K562 (cell line): Measurements from ENCODE around the gene SLC36A3. TPM values are rescaled to one million over a fixed set of nuclear protein-coding genes. Genes with fewer than 3 reads are reported as not detected.

Experiments
- ATAC-seq: fragments of 200-7000 bp; cut with Tn5 transposase; 3 replicates; pipeline ENCODE4 v1.9.1; 2020; ENCODE audit warnings: moderate library complexity
- BruUV-seq: library from RNA; stranded (reverse); fragments of 400-500 nt; replicated peaks from 2 replicates; lab custom pipeline; 2021; lab: Mats Ljungman, UMichigan
- CTCF ChIA-PET: fragments of 300-600 bp; formaldehyde crosslinking; extraction: SDS; loops from one replicate; lab custom pipeline; 2021; ENCODE audit warnings: low intra/inter-chr PET ratio; lab: Yijun Ruan, JAX
- POLR2A ChIA-PET: fragments of 300-600, 350-650 bp; sonication (Branson Sonifier 250); formaldehyde crosslinking; extraction: SDS; loops from one replicate; lab custom pipeline; 2021; ENCODE audit warnings: antibody characterized with exemption, inconsistent platforms; lab: Yijun Ruan, JAX
- DNase-seq, 4 experiments: peaks; one replicate each; pipeline versions ENCODE4 v3.0.0 to v3.0.0-alpha.2; 2011 to 2018; ENCODE audit warnings: low spot score in 3 of 4, mixed read lengths in 3 of 4; ENCODE audit errors: extremely low read depth in 1 of 4
- FAIRE-seq: peaks from 2 replicates; lab custom pipeline; 2011; peaks lifted over from hg19 to GRCh38; lab: Jason Lieb, UNC
- H2AFZ ChIP-seq: 2 replicates; pipeline ENCODE4 v1.6.0; 2011; ENCODE audit warnings: low read depth, low read length, control low read depth, inconsistent platforms
- H3K27ac ChIP-seq: fragments of 200-600 bp; 3 replicates; pipeline ENCODE4 v1.8.0; 2011; ENCODE audit warnings: low read depth, mild to moderate bottlenecking, control low read depth, inconsistent platforms, low read length, moderate library complexity, mixed read lengths; ENCODE audit errors: extremely low read depth
- H3K27me3 ChIP-seq, 2 experiments: fragments of 300-600 bp in 1 of 2; 2 replicates in 1 of 2; 3 replicates in 1 of 2; pipeline versions ENCODE4 v1.6.0 to v1.8.0; 2011; ENCODE audit warnings: inconsistent platforms in 2 of 2, low read length in 2 of 2, mild to moderate bottlenecking in 1 of 2, mixed read lengths in 1 of 2, moderate library complexity in 1 of 2; ENCODE audit not compliant: control insufficient read depth in 2 of 2, insufficient read depth in 2 of 2
- H3K36me3 ChIP-seq: fragments of 300-600 bp; 3 replicates; pipeline ENCODE4 v1.8.0; 2011; ENCODE audit warnings: mild to moderate bottlenecking, low read length, inconsistent platforms; ENCODE audit not compliant: control insufficient read depth, insufficient read depth
- H3K4me1 ChIP-seq, 2 experiments: fragments of 200-600 bp in 1 of 2; replicated peaks in 1 of 2; 2 replicates in 1 of 2; 3 replicates in 1 of 2; pipeline versions ENCODE4 v1.5.1 to v1.8.0; 2011; ENCODE audit warnings: inconsistent platforms in 2 of 2, low read length in 2 of 2, mild to moderate bottlenecking in 1 of 2, mixed read lengths in 1 of 2, moderate library complexity in 1 of 2; ENCODE audit not compliant: control insufficient read depth in 2 of 2, insufficient read depth in 2 of 2
- H3K4me2 ChIP-seq: 2 replicates; pipeline ENCODE4 v1.6.1; 2011; ENCODE audit warnings: low read length, control low read depth, inconsistent platforms, mixed read lengths; ENCODE audit not compliant: insufficient read depth
- H3K4me3 ChIP-seq: fragments of 200-600 bp; sonication (generic), shearing (Covaris generic); 2 replicates; pipeline ENCODE4 v1.5.1; 2016; ENCODE audit warnings: control low read depth, inconsistent platforms
- H3K79me2 ChIP-seq: fragments of 200-600 bp; 3 replicates; pipeline ENCODE4 v1.8.0; 2011; ENCODE audit warnings: low read length, inconsistent platforms; ENCODE audit not compliant: control insufficient read depth, insufficient read depth
- H3K9ac ChIP-seq, 2 experiments: 2 replicates each; pipeline versions ENCODE4 v1.6.0 to v1.6.1; 2011; ENCODE audit warnings: low read depth in 2 of 2, low read length in 2 of 2, control low read depth in 1 of 2, inconsistent platforms in 1 of 2, mild to moderate bottlenecking in 1 of 2, mixed read lengths in 1 of 2; ENCODE audit not compliant: insufficient read depth in 1 of 2
- H3K9me1 ChIP-seq: one replicate; pipeline ENCODE4 v1.6.0; 2011; ENCODE audit warnings: inconsistent platforms, mild to moderate bottlenecking, low read length, moderate library complexity; ENCODE audit not compliant: control insufficient read depth, insufficient read depth
- H3K9me3 ChIP-seq: replicated peaks from 2 replicates; pipeline ENCODE4 v1.5.1; 2011; ENCODE audit warnings: low read depth, low read length, inconsistent platforms; ENCODE audit not compliant: control insufficient read depth, insufficient read depth
- H4K20me1 ChIP-seq: replicated peaks from 2 replicates; pipeline ENCODE4 v1.6.1; 2011; ENCODE audit warnings: low read length, inconsistent platforms, mixed read lengths; ENCODE audit not compliant: control insufficient read depth, insufficient read depth
- CC2D1A ChIP-seq: fragments of 450-650 bp; IDR thresholded peaks from 2 replicates; pipeline ENCODE4 v1.6.1; 2017; ENCODE audit warnings: mild to moderate bottlenecking
- CHD1 ChIP-seq: fragments of 200-600 bp; sonication (generic); IDR thresholded peaks from one replicate; pipeline ENCODE4 v1.6.1; 2012; ENCODE audit warnings: mild to moderate bottlenecking, moderate library complexity, low read length, inconsistent platforms
- DLX4 ChIP-seq: fragments of 250-450 bp; sonication (Bioruptor Pico); IDR thresholded peaks from 2 replicates; pipeline ENCODE4 v1.6.1; 2021; ENCODE audit warnings: mild to moderate bottlenecking
- FOXA3 ChIP-seq, 2 experiments: fragments of 450-650 bp in 1 of 2; sonication (generic) in 1 of 2; formaldehyde crosslinking; IDR thresholded peaks in 1 of 2; conservative IDR thresholded peaks in 1 of 2; 2 replicates each; pipeline versions ENCODE4 v1.4.0 to v1.8.0; 2020 to 2022; ENCODE audit warnings: mild to moderate bottlenecking in 2 of 2, missing genetic modification reagents in 1 of 2
- GTF3C2 ChIP-seq: IDR thresholded peaks from 3 replicates; pipeline ENCODE4 v1.6.1; 2011; ENCODE audit warnings: borderline replicate concordance, mild to moderate bottlenecking, moderate library complexity; ENCODE audit not compliant: insufficient read length; ENCODE audit errors: extremely low read depth
- KDM2B ChIP-seq: fragments of 250-450 bp; sonication (Bioruptor Pico); IDR thresholded peaks from 2 replicates; pipeline ENCODE4 v1.8.0; 2021; ENCODE audit warnings: mild to moderate bottlenecking, moderate library complexity
- MCM5 ChIP-seq: fragments of 450-650 bp; IDR thresholded peaks from 2 replicates; pipeline ENCODE4 v1.6.1; 2016; ENCODE audit warnings: low read depth
- NFIX ChIP-seq: fragments of 250-450 bp; sonication (Bioruptor Pico); IDR thresholded peaks from 2 replicates; pipeline ENCODE4 v1.4.0; 2020; ENCODE audit warnings: low read depth, mild to moderate bottlenecking, moderate library complexity
- PPARD ChIP-seq: fragments of 250-450 bp; sonication (Bioruptor Pico); IDR thresholded peaks from 2 replicates; pipeline ENCODE4 v1.8.0; 2022; ENCODE audit warnings: inconsistent platforms, mild to moderate bottlenecking, moderate library complexity
- RBBP5 ChIP-seq: fragments of 200-600 bp; sonication (generic); IDR thresholded peaks from 2 replicates; pipeline ENCODE4 v1.6.1; 2012; ENCODE audit warnings: borderline replicate concordance, mild to moderate bottlenecking, low read length, control low read depth, inconsistent platforms; ENCODE audit not compliant: insufficient read depth, poor library complexity, severe bottlenecking
- SRSF1 ChIP-seq: fragments of 200-400 bp; formaldehyde crosslinking; IDR thresholded peaks from 2 replicates; pipeline ENCODE4 v1.6.1; 2017; ENCODE audit warnings: mild to moderate bottlenecking, low read depth, low read length, moderate library complexity
- ZNF232 ChIP-seq: sonication (generic); formaldehyde crosslinking; IDR thresholded peaks from 2 replicates; pipeline ENCODE4 v1.8.0; 2022; ENCODE audit warnings: mild to moderate bottlenecking, missing genetic modification reagents
- ZNF668 ChIP-seq: fragments of 250-450 bp; sonication (Bioruptor Pico); IDR thresholded peaks from 2 replicates; pipeline ENCODE4 v1.8.0; 2022; ENCODE audit warnings: mild to moderate bottlenecking, inconsistent platforms
- WGBS: fragments of 100-300 bp; shearing (Covaris generic); methylation state at CpG from one replicate; pipeline ENCODE4 v1.1.6; 2016; ENCODE audit warnings: low coverage, mixed read lengths; ENCODE audit not compliant: insufficient coverage; ENCODE audit errors: missing lambda C conversion rate; 5-methylcytosine and 5-hydroxymethylcytosine counted together
- in situ Hi-C: fragments of 300-500 bp; cut with MboI; formaldehyde crosslinking; loops from 4 replicates; pipeline ENCODE4 v1.15.0; 2018; ENCODE audit warnings: inconsistent platforms, mixed read lengths
- intact Hi-C: fragments of 100-400 bp; cut with micrococcal nuclease; formaldehyde crosslinking; loops from 2 replicates; pipeline ENCODE4 v1.14.2; 2022
- polyA plus RNA-seq, 8 experiments: library from polyadenylated mRNA; depleted of rRNA in 4 of 8; stranded (reverse) in 5 of 8; unstranded in 3 of 8; fragments of >200 nt; fragmentation: Nextera tagmentation in 2 of 8; fragmentation: Illumina TruSeq in 1 of 8; extraction: Ambion mirVana in 2 of 8; extraction: Trizol in 1 of 8; gene quantifications; 2 replicates each; pipeline versions ENCODE4 v1.2.1 to v1.2.3, GENCODE V29; 2011 to 2014; ENCODE audit warnings: inconsistent platforms in 1 of 8, missing spikeins in 1 of 8
- total RNA-seq, 7 experiments: library from RNA; depleted of rRNA in 6 of 7; stranded (reverse); fragments of >200 nt in 6 of 7; fragmentation: Illumina TruSeq in 2 of 7; extraction: Trizol in 2 of 7; gene quantifications; 2 replicates each; pipeline versions ENCODE4 v1.2.1 to v1.2.3, GENCODE V29; 2011 to 2021; ENCODE audit warnings: low replicate concordance in 1 of 7
- TF ChIP-seq, protein P1 (sequence below): fragments of 450-650 bp; conservative IDR thresholded peaks from 2 replicates; pipeline ENCODE4 v1.6.1; 2016; ENCODE audit warnings: missing genetic modification characterization, low read depth, mild to moderate bottlenecking, control low read depth, missing compliant biosample characterization
- TF ChIP-seq, protein P2 (sequence below): fragments of 250-450 bp; sonication (Bioruptor Pico); IDR thresholded peaks from 2 replicates; pipeline ENCODE4 v1.4.0; 2020; ENCODE audit warnings: borderline replicate concordance

SLC36A3 gene
- total and polyA plus RNA-seq, 9 of the 15 experiments (the other 6 are each of a cell fraction or from before 2014, with no cell fraction given) = not detected

GRCh38 chr5:151351671-151352070 lies 48.1 kb upstream of the SLC36A3 start (continued):
- no peak for TF ChIP-seq GTF3C2

- no peak for ATAC-seq
- no peak overlapping the region for H3K4me3 ChIP-seq
- no peaks in the 10 kb centered on the region for H4K20me1 ChIP-seq
- H2AFZ ChIP-seq = no peak overlapping the region
- H3K4me1 ChIP-seq = no peaks in the 10 kb centered on the region
- H3K79me2 ChIP-seq = no peaks in the 10 kb centered on the region
- intact Hi-C loops = no loop called here
- no peak for TF ChIP-seq CHD1
- TF ChIP-seq ZNF232 (CRISPR knock-in tag) = no peak
- TF ChIP-seq RBBP5 = no peak
- TF ChIP-seq NFIX (CRISPR knock-in tag) = no peak
- TF ChIP-seq, protein P1, sequence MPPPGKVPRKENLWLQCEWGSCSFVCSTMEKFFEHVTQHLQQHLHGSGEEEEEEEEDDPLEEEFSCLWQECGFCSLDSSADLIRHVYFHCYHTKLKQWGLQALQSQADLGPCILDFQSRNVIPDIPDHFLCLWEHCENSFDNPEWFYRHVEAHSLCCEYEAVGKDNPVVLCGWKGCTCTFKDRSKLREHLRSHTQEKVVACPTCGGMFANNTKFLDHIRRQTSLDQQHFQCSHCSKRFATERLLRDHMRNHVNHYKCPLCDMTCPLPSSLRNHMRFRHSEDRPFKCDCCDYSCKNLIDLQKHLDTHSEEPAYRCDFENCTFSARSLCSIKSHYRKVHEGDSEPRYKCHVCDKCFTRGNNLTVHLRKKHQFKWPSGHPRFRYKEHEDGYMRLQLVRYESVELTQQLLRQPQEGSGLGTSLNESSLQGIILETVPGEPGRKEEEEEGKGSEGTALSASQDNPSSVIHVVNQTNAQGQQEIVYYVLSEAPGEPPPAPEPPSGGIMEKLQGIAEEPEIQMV (tag) = no peak
- no peak for TF ChIP-seq MCM5
- TF ChIP-seq CC2D1A = no peak
- no peak for TF ChIP-seq FOXA3 (CRISPR knock-in tag; conservative IDR thresholded peaks at IDR 0.05 in 1 of 2, IDR thresholded peaks at IDR 0.05 in 1 of 2)
- no peak for TF ChIP-seq PPARD (CRISPR knock-in tag)
- no peak for TF ChIP-seq DLX4
- TF ChIP-seq ZNF668 (CRISPR knock-in tag) = no peak
- no peak for TF ChIP-seq SRSF1
- no peak for TF ChIP-seq KDM2B (CRISPR knock-in tag)
- TF ChIP-seq, protein P2, sequence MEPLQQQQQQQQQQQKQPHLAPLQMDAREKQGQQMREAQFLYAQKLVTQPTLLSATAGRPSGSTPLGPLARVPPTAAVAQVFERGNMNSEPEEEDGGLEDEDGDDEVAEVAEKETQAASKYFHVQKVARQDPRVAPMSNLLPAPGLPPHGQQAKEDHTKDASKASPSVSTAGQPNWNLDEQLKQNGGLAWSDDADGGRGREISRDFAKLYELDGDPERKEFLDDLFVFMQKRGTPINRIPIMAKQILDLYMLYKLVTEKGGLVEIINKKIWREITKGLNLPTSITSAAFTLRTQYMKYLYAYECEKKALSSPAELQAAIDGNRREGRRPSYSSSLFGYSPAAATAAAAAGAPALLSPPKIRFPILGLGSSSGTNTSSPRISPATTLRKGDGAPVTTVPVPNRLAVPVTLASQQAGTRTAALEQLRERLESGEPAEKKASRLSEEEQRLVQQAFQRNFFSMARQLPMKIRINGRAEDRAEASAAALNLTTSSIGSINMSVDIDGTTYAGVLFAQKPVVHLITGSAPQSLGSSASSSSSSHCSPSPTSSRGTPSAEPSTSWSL = no peak
- no peak overlapping the region for H3K27ac ChIP-seq
- H3K9ac ChIP-seq = no peak overlapping the region
- H3K9me3 ChIP-seq = no peaks in the 10 kb centered on the region
- H3K9me1 ChIP-seq = no peaks in the 10 kb centered on the region
- H3K4me2 ChIP-seq = no peak overlapping the region
- DNase-seq = no peak
- H3K36me3 ChIP-seq = no peaks in the 10 kb centered on the region
- peaks cover 4 to 32% of the 10 kb centered on the region in 2 experiments for H3K27me3 ChIP-seq
- in situ Hi-C loops = no loop called here
- WGBS = 0% methylated on average over 6 of the region's 6 CpGs
- BruUV-seq = no TSS peak
- ChIA-PET CTCF (no interaction called here), POLR2A (no interaction called here)
- no peak for FAIRE-seq
These were observed 45.2 kb upstream of the SLC36A3 start for GRCh38 chr5:151348789-151349188.
